Astrocyte of the cerebellum (primary cell): ENCODE measurements around the gene EIPR1.

Experiments
- DNase-seq: peaks from one replicate; pipeline ENCODE4 v3.0.0-alpha.2; 2011; ENCODE audit warnings: low read depth
- H3K4me3 ChIP-seq: 2 replicates; pipeline ENCODE4 v1.5.1; 2011; ENCODE audit warnings: mild to moderate bottlenecking, low read depth, low read length, moderate library complexity
- CTCF ChIP-seq: IDR thresholded peaks from 2 replicates; pipeline ENCODE4 v1.5.1; 2012; ENCODE audit warnings: low read length, low read depth, moderate library complexity, mild to moderate bottlenecking; ENCODE audit errors: missing control alignments
- in situ Hi-C: cut with HindIII; loops from 2 replicates; pipeline ENCODE4 v1.10.0; 2017; ENCODE audit warnings: low sequenced_read_pairs

Gene EIPR1

DNA sequence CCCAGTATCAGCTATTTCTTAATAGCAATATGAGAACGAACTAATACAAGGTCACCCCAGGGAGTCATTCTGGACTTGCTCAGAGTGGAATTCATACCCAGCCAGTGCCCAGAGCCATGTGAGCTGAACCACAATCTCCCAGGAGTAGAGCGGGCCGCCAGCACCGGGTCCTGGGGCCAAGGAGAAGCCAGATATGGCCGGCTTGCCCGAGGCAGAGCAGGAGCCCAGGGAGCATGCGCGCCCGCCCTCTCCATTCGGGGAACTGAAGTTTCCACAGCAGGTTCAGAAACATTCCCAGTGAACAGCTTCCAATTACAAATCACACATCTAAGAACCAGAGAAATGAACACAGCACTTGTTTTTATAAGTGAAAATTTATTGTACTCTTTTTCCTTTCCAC lies 37.5 kb downstream of the EIPR1 start:
- DNase-seq, result no peak
- in situ Hi-C loops, result no loop called here

DNA sequence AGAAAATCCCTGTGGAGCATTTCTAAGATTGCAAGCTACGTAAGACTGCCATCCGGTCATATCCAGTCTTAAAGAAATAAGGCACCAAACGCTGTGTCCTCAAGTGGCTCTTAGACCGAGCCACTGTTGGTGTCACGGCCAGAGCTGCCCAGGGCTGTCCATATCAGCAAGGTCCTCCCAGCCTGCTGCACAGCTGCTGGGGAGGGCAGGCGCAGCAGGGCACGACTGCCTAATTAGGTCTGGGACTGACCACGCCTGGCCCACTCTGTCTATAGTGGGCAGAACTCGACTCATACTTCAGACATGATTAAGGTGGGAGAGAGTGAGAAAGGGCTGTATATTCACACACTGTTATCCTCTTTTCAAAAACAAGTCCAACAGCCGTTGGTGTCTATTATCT lies 39.3 kb downstream of the EIPR1 start:
- in situ Hi-C loops, result no loop called here
- DNase-seq, result no peak
- H3K4me3 ChIP-seq, result no peak overlapping the region
- TF ChIP-seq CTCF, result no peak

More for the DNA sequence above, 37.5 kb downstream of the EIPR1 start:
- no peak overlapping the region for H3K4me3 ChIP-seq
- TF ChIP-seq CTCF, result no peak

- H3K4me3 ChIP-seq, result no peak overlapping the region
- in situ Hi-C loops, result no loop called here
- no peak for TF ChIP-seq CTCF
- no peak for DNase-seq
These were observed 40.8 kb downstream of the EIPR1 start for GRCh38 chr2:3336844-3337243.

GRCh38 chr2:3334392-3335345 lies 42.9 kb downstream of the EIPR1 start:
- DNase-seq, result no peak
- no peak for TF ChIP-seq CTCF
- H3K4me3 ChIP-seq, result no peak overlapping the region
- in situ Hi-C loops, result no loop called here

GRCh38 chr2:3332133-3332532 lies 45.5 kb downstream of the EIPR1 start:
- H3K4me3 ChIP-seq, result no peak overlapping the region
- no peak for TF ChIP-seq CTCF
- in situ Hi-C loops, result no loop called here
- no peak for DNase-seq

DNA sequence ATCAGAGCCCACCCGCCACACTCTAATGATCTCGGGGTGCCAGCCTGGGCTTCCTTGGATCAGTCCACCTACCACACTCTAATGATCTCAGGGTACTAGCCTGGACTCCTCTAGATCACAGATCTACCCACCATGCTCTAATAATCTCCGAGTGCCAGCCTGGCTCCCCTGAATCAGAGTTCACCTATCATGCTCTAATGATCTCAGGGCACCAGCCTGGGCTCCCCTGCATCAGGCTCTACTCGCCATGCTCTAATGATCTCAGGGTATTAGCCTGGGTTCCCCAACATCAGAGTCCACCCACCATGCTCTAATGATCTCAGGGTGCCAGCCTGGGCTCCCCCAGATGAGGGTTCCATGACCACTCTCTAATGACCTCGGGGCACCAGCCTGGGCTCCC lies 48.1 kb downstream of the EIPR1 start:
- no peak overlapping the region for H3K4me3 ChIP-seq
- TF ChIP-seq CTCF, result no peak
- in situ Hi-C loops, result no loop called here
- DNase-seq, result no peak
